Esophagus squamous epithelium (tissue), 5 donors: ENCODE data around the gene DNAI7. TPM values are rescaled to one million over a fixed set of nuclear protein-coding genes. Genes with fewer than 3 reads are reported as not detected.

Experiments used
- DNase-seq: peaks from one replicate; lab custom pipeline; 2025; lab: John Stamatoyannopoulos, UW
- H3K27ac ChIP-seq, 4 donors: fragments of 200-600 bp; sonication (generic); one replicate each; pipeline ENCODE4 v1.5.1; 2016 to 2019; ENCODE audit warnings: mild to moderate bottlenecking in 1 of 4
- H3K27me3 ChIP-seq, 4 donors: fragments of 200-600 bp; sonication (generic); 1 replicate in 3 of 4; 2 replicates in 1 of 4; pipeline versions ENCODE4 v1.5.1 to v1.6.0; 2017 to 2021; ENCODE audit warnings: antibody characterized with exemption in 1 of 4
- H3K36me3 ChIP-seq, 3 donors: fragments of 200-600 bp; sonication (generic); one replicate each; pipeline ENCODE4 v1.5.1; 2016 to 2019
- H3K4me1 ChIP-seq, 3 donors: fragments of 200-600 bp; sonication (generic); one replicate each; pipeline ENCODE4 v1.5.1; 2017 to 2019
- H3K4me3 ChIP-seq, 4 donors: fragments of 200-600 bp; sonication (generic); 1 replicate in 3 of 4; 2 replicates in 1 of 4; pipeline ENCODE4 v1.5.1; 2016 to 2019; ENCODE audit warnings: mild to moderate bottlenecking in 2 of 4, moderate library complexity in 1 of 4
- H3K9me3 ChIP-seq, 3 donors: fragments of 200-600 bp; sonication (generic); one replicate each; pipeline ENCODE4 v1.5.1; 2016 to 2019
- POLR2A ChIP-seq, 4 donors: fragments of 450-650 bp; IDR thresholded peaks; one replicate each; pipeline ENCODE4 v1.6.1; 2017; ENCODE audit warnings: antibody characterized with exemption in 4 of 4, mild to moderate bottlenecking in 4 of 4, moderate library complexity in 3 of 4
- WGBS, 2 donors: methylation state at CpG; one replicate each; pipeline ENCODE4 v1.1.5; 2018; 5-methylcytosine and 5-hydroxymethylcytosine counted together
- intact Hi-C: fragments of 100-400 bp; cut with DNase I; formaldehyde crosslinking; loops from one replicate; pipeline ENCODE4 v1.15.0; 2022
- total RNA-seq, 4 donors: library from RNA; depleted of rRNA; stranded (reverse); fragments of >200 nt; gene quantifications; one replicate each; pipeline ENCODE4 v1.1.0, GENCODE V29; 2016
- TF ChIP-seq, protein P1 (sequence below), 6 experiments: fragments of 450-650 bp in 4 of 6; fragments of 200-600 bp in 2 of 6; sonication (generic) in 2 of 6; IDR thresholded peaks; one replicate each; pipeline ENCODE4 v1.5.1; 2016 to 2019; ENCODE audit warnings: antibody characterized with exemption in 6 of 6, mild to moderate bottlenecking in 4 of 6, moderate library complexity in 4 of 6
- donor health status: DM: yes; HTN: yes; CAD: no.

DNAI7 gene
- total RNA-seq, 4 donors from 2014 or later, result not detected

- Histone ChIP-seq H3K27ac (no peak overlapping the region), H3K9me3 (no peaks in the 10 kb centered on the region), H3K27me3 (no peaks in the 10 kb centered on the region), H3K4me1 (no peaks in the 10 kb centered on the region), H3K36me3 (no peaks in the 10 kb centered on the region), H3K4me3 (no peak overlapping the region)
- TF ChIP-seq, protein P1, sequence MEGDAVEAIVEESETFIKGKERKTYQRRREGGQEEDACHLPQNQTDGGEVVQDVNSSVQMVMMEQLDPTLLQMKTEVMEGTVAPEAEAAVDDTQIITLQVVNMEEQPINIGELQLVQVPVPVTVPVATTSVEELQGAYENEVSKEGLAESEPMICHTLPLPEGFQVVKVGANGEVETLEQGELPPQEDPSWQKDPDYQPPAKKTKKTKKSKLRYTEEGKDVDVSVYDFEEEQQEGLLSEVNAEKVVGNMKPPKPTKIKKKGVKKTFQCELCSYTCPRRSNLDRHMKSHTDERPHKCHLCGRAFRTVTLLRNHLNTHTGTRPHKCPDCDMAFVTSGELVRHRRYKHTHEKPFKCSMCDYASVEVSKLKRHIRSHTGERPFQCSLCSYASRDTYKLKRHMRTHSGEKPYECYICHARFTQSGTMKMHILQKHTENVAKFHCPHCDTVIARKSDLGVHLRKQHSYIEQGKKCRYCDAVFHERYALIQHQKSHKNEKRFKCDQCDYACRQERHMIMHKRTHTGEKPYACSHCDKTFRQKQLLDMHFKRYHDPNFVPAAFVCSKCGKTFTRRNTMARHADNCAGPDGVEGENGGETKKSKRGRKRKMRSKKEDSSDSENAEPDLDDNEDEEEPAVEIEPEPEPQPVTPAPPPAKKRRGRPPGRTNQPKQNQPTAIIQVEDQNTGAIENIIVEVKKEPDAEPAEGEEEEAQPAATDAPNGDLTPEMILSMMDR (IDR thresholded peaks at IDR 0.05), result no peak
- no peak for TF ChIP-seq POLR2A (IDR thresholded peaks at IDR 0.05)
- no peak for DNase-seq
- 38 to 63% methylated on average over 2 of the region's 2 CpGs for WGBS, 2 donors
- intact Hi-C loops, result no loop called here
Observed at GRCh38 chr12:25115677-25116076, 79.3 kb downstream of the DNAI7 start.

- Histone ChIP-seq H3K27ac (no peak overlapping the region), H3K27me3 (no peaks in the 10 kb centered on the region), H3K4me1 (no peaks in the 10 kb centered on the region), H3K4me3 (no peak overlapping the region), H3K36me3 (no peaks in the 10 kb centered on the region), H3K9me3 (no peaks in the 10 kb centered on the region)
- 70 to 89% methylated on average over 3 of the region's 3 CpGs for WGBS, 2 donors
- intact Hi-C loops, result no loop called here
- no peak for TF ChIP-seq POLR2A (IDR thresholded peaks at IDR 0.05)
- TF ChIP-seq, protein P1 (IDR thresholded peaks at IDR 0.05), result no peak
- DNase-seq, result no peak
Observed at GRCh38 chr12:25113651-25114050, 81.3 kb downstream of the DNAI7 start.

- Histone ChIP-seq H3K36me3 (no peaks in the 10 kb centered on the region), H3K27me3 (no peaks in the 10 kb centered on the region), H3K4me1 (no peaks in the 10 kb centered on the region), H3K9me3 (no peaks in the 10 kb centered on the region), H3K27ac (no peak overlapping the region), H3K4me3 (no peak overlapping the region)
- intact Hi-C loops, result no loop called here
- no peak for DNase-seq
- TF ChIP-seq, protein P1 (IDR thresholded peaks at IDR 0.05), result no peak
- TF ChIP-seq POLR2A (IDR thresholded peaks at IDR 0.05), result no peak
- WGBS, 2 donors, result 79 to 86% methylated on average over 6 of the region's 6 CpGs
Observed at GRCh38 chr12:25110260-25110659, 84.7 kb downstream of the DNAI7 start.

GRCh38 chr12:25107920-25108319 is 87.0 kb downstream of the DNAI7 start:
- intact Hi-C loops, result no loop called here
- no peaks in the 10 kb centered on the region for H3K4me1 ChIP-seq
- 77 to 90% methylated on average over 4 of the region's 4 CpGs for WGBS, 2 donors
- no peaks in the 10 kb centered on the region for H3K36me3 ChIP-seq
- H3K9me3 ChIP-seq, result no peaks in the 10 kb centered on the region
- no peak overlapping the region for H3K4me3 ChIP-seq
- no peak for DNase-seq
- no peaks in the 10 kb centered on the region for H3K27me3 ChIP-seq
- no peak for TF ChIP-seq POLR2A (IDR thresholded peaks at IDR 0.05)
- TF ChIP-seq, protein P1 (IDR thresholded peaks at IDR 0.05), result no peak
- no peak overlapping the region for H3K27ac ChIP-seq

DNA sequence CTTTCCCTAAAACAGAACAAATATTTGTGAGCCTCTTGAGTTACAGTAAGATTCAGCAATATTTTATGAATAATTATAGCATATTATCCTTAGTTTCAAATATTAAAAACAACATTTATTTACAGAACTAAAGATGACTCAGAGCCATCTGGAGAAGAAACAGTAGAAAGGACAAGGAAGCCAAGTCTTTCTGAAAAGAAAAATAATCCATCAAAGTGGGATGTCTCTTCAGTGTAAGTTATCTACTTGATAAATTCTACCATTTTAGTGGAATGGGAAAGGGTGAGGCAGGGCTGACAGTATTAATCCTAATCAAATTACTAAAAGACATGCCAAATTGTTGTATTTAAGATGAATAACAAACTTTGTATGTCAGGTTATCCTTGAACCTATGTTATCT is 88.1 kb downstream of the DNAI7 start:
- H3K36me3 ChIP-seq, result no peaks in the 10 kb centered on the region
- no peak overlapping the region for H3K27ac ChIP-seq
- intact Hi-C loops, result no loop called here
- no peak for TF ChIP-seq POLR2A (IDR thresholded peaks at IDR 0.05)
- TF ChIP-seq, protein P1 (IDR thresholded peaks at IDR 0.05), result no peak
- DNase-seq, result no peak
- no peaks in the 10 kb centered on the region for H3K9me3 ChIP-seq
- no peaks in the 10 kb centered on the region for H3K4me1 ChIP-seq
- H3K27me3 ChIP-seq, result no peaks in the 10 kb centered on the region
- no peak overlapping the region for H3K4me3 ChIP-seq
